GM23248 (cell line): Measurements from ENCODE around the gene EIF4G3. TPM values are rescaled to one million over a fixed set of nuclear protein-coding genes. Genes with fewer than 3 reads are reported as not detected.
A peak's percentile ranks its signal among the peaks of the same experiment; 100 is the strongest.

Experiments used
- DNase-seq: peaks from one replicate; pipeline ENCODE4 v3.0.0-alpha.2; 2015
- H2AFZ ChIP-seq: fragments of 200-600 bp; sonication (generic); 2 replicates; pipeline ENCODE4 v1.6.1; 2016; ENCODE audit warnings: antibody characterized with exemption
- H3F3A ChIP-seq: fragments of 200-600 bp; sonication (generic); 2 replicates; pipeline ENCODE4 v1.6.1; 2016; ENCODE audit warnings: mild to moderate bottlenecking, antibody characterized with exemption, mixed run types; ENCODE audit not compliant: insufficient read depth
- H3K27ac ChIP-seq: fragments of 200-600 bp; sonication (generic); 2 replicates; pipeline ENCODE4 v1.5.1; 2016; ENCODE audit warnings: mild to moderate bottlenecking
- H3K27me3 ChIP-seq: fragments of 200-600 bp; sonication (generic); replicated peaks from 2 replicates; pipeline ENCODE4 v1.6.1; 2016; ENCODE audit warnings: mild to moderate bottlenecking; ENCODE audit not compliant: insufficient read depth
- H3K36me3 ChIP-seq: fragments of 200-600 bp; sonication (generic); 2 replicates; pipeline ENCODE4 v1.6.1; 2016; ENCODE audit warnings: low read depth, mild to moderate bottlenecking
- H3K4me1 ChIP-seq: fragments of 200-600 bp; sonication (generic); 2 replicates; pipeline ENCODE4 v1.6.1; 2016; ENCODE audit warnings: mild to moderate bottlenecking; ENCODE audit not compliant: insufficient read depth
- H3K4me2 ChIP-seq: fragments of 200-600 bp; sonication (generic); one replicate; pipeline ENCODE4 v1.6.1; 2016; ENCODE audit warnings: mild to moderate bottlenecking; ENCODE audit not compliant: unreplicated experiment
- H3K4me3 ChIP-seq: fragments of 200-600 bp; sonication (generic); 2 replicates; pipeline ENCODE4 v1.5.1; 2016; ENCODE audit warnings: mild to moderate bottlenecking
- H3K79me2 ChIP-seq: fragments of 200-600 bp; sonication (generic); 2 replicates; pipeline ENCODE4 v1.6.1; 2016; ENCODE audit warnings: mild to moderate bottlenecking; ENCODE audit not compliant: insufficient read depth
- H3K9ac ChIP-seq: fragments of 200-600 bp; sonication (generic); 2 replicates; pipeline ENCODE4 v1.6.1; 2016; ENCODE audit warnings: mild to moderate bottlenecking
- H3K9me2 ChIP-seq: fragments of 200-600 bp; sonication (generic); 2 replicates; pipeline ENCODE4 v1.6.1; 2016; ENCODE audit warnings: mixed run types, mild to moderate bottlenecking, moderate library complexity; ENCODE audit not compliant: insufficient read depth
- H3K9me3 ChIP-seq: fragments of 200-600 bp; sonication (generic); one replicate; pipeline ENCODE4 v1.6.1; 2017; ENCODE audit warnings: low read depth
- H4K20me1 ChIP-seq: fragments of 200-600 bp; sonication (generic); 2 replicates; pipeline ENCODE4 v1.6.0; 2016; ENCODE audit not compliant: insufficient read depth
- EZH2 ChIP-seq: fragments of 200-600 bp; sonication (generic); IDR thresholded peaks from 2 replicates; pipeline ENCODE4 v1.6.1; 2018; ENCODE audit warnings: antibody characterized with exemption, mild to moderate bottlenecking; ENCODE audit not compliant: insufficient read depth, poor library complexity, severe bottlenecking
- EZH2phosphoT487 ChIP-seq: fragments of 200-600 bp; sonication (generic); IDR thresholded peaks from 2 replicates; pipeline ENCODE4 v1.6.1; 2018; ENCODE audit warnings: antibody characterized with exemption, moderate library complexity, mild to moderate bottlenecking, low read depth; ENCODE audit not compliant: insufficient read depth
- WGBS, 2 experiments: methylation state at CpG; one replicate each; pipeline ENCODE4 v1.1.6; 2015 to 2017; ENCODE audit warnings: low lambda C conversion rate in 2 of 2, low coverage in 1 of 2; ENCODE audit errors: missing lambda C conversion rate in 2 of 2; 5-methylcytosine and 5-hydroxymethylcytosine counted together
- in situ Hi-C: fragments of 300-500 bp; cut with MboI; formaldehyde crosslinking; loops from 2 replicates; pipeline ENCODE4 v1.15.0; 2020
- polyA plus RNA-seq: library from polyadenylated mRNA; unstranded; fragments of >200 nt; fragmentation: Nextera tagmentation; extraction: Ambion mirVana; gene quantifications from 2 replicates; pipeline ENCODE4 v1.2.1, GENCODE V29; 2016
- total RNA-seq: library from RNA; depleted of rRNA; stranded (reverse); fragments of >200 nt; shearing (Covaris generic); gene quantifications from 2 replicates; pipeline ENCODE4 v1.2.3, GENCODE V29; 2014

EIF4G3 gene
- total and polyA plus RNA-seq, 2 experiments from 2014 or later, result 24.0 to 43.1 TPM

DNA sequence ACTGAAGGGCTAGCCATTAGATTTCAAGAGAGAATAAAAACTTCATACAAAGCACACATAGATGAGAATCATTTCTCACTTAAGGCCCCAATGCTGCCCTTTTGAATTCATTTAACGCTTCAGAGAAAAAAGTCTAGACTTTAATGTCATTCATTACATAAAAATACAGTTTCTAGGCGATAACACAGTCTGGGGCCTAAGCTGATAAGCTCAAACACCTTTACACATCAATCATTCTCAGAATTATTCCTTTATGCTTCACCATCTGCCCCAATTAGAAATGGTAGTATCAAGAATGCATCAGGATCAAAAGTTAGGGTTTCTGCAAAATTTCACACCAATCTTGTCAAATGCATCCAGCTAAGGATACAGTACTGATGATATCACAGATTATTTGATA lies 289.5 kb downstream of the EIF4G3 start:
- Histone ChIP-seq H3K4me2 (no peak overlapping the region), H3K79me2 (no peaks in the 10 kb centered on the region), H3K4me3 (no peak overlapping the region), H3K9me3 (no peaks in the 10 kb centered on the region), H3F3A (peaks cover 16% of the 10 kb centered on the region; the same call in 1 of the 2 replicates), H3K36me3 (peaks cover 24% of the 10 kb centered on the region), H2AFZ (no peak overlapping the region), H3K27me3 (no peaks in the 10 kb centered on the region), H3K27ac (no peak overlapping the region), H4K20me1 (no peaks in the 10 kb centered on the region), H3K9me2 (no peaks in the 10 kb centered on the region), H3K9ac (no peak overlapping the region), H3K4me1 (peaks cover 7% of the 10 kb centered on the region; the same call in 1 of the 2 replicates)
- in situ Hi-C loops, result no loop called here
- WGBS, 2 experiments, result 98 to 99% methylated on average over 2 of the region's 2 CpGs
- TF ChIP-seq EZH2phosphoT487 (no peak), EZH2 (no peak)
- no peak for DNase-seq

DNA sequence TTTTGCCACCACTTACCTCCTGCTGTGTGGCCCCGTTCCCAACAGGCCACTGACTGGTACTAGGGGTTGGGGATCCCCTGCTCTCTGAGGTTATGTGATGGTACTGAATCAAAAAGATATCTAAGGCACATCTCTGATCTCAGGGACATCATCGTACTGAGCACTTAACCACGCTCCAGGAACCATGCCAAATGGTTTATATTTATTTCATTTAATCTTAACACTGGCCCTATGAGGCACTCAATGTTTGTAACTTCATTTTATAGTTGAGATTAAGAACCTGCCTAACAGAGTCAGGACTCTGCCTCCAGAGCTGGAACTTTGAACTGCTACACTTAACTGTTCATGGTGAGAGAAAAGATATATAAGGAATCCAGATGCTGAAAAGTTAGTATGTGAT lies 291.6 kb downstream of the EIF4G3 start:
- Histone ChIP-seq H3K27ac (no peak overlapping the region), H3K4me3 (no peak overlapping the region), H2AFZ (no peak overlapping the region), H3K79me2 (no peaks in the 10 kb centered on the region), H3K4me1 (peaks cover 7% of the 10 kb centered on the region; the same call in 1 of the 2 replicates), H3K9me3 (no peaks in the 10 kb centered on the region), H3K9ac (no peak overlapping the region), H3K36me3 (peaks cover 21% of the 10 kb centered on the region), H3K27me3 (no peaks in the 10 kb centered on the region), H3F3A (peaks cover 14% of the 10 kb centered on the region; the same call in 1 of the 2 replicates), H3K9me2 (no peaks in the 10 kb centered on the region), H3K4me2 (no peak overlapping the region), H4K20me1 (no peaks in the 10 kb centered on the region)
- no peak for TF ChIP-seq EZH2
- no peak for TF ChIP-seq EZH2phosphoT487
- peak; percentile 9 for DNase-seq
- in situ Hi-C loops, result no loop called here
- 93 to 95% methylated on average over 3 of the region's 3 CpGs for whole genome bisulfite sequencing, 2 experiments

DNA sequence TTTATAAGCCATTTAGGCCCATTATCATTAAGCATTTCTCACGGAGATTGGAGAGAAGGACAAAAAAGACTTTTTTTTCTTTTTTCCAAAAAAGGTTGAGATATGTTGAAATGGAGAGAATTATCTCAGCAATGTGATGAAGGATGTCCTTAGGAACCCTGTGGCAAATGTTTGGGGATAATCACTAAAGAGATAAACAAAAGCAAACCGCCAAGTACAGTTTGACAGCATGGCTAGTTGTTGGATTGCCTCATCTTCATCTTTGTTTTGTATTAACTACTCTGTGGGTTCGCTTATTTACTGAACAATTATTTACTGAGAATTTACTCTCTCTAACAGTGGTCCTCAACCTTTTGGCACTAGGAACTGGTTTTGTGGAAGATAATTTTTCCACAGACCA lies 292.2 kb downstream of the EIF4G3 start:
- no peak overlapping the region for H3K27ac ChIP-seq

DNA sequence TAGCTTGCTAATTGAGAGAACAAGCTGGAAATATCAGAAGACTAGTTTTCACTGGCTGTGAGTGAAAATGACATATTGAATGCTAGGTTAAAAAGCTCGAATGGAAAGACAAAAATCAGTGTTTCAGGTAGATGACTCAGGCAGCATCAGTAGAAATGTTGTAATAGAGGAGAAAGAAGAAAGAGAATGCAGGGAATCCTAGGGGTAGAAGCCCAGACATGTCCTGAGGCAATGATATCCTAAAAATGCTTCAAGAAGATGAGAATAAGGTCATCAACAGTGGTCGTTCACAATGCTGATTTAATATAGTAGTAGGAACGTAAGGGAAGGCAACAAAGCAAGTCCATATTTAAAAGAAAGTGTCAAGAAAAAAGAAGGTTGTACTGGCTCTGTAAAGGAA lies 292.9 kb downstream of the EIF4G3 start:
- no peak for TF ChIP-seq EZH2phosphoT487
- TF ChIP-seq EZH2, result no peak
- Histone ChIP-seq H3K9me3 (no peaks in the 10 kb centered on the region), H3K4me3 (no peak overlapping the region), H3K27ac (peak overlapping the region; percentile 25; the same call in 1 of the 2 replicates), H3K4me1 (peaks cover 7% of the 10 kb centered on the region; the same call in 1 of the 2 replicates), H3K9me2 (no peaks in the 10 kb centered on the region), H4K20me1 (no peaks in the 10 kb centered on the region), H3K36me3 (peaks cover 28% of the 10 kb centered on the region), H3K9ac (no peak overlapping the region), H3F3A (peaks cover 14% of the 10 kb centered on the region; the same call in 1 of the 2 replicates), H3K4me2 (no peak overlapping the region), H3K27me3 (no peaks in the 10 kb centered on the region), H2AFZ (no peak overlapping the region), H3K79me2 (no peaks in the 10 kb centered on the region)
- in situ Hi-C loops, result no loop called here
- WGBS, 2 experiments, result 90 to 95% methylated on average over 3 of the region's 3 CpGs
- peak; percentile 26 for DNase-seq

More for the DNA sequence above, 292.2 kb downstream of the EIF4G3 start:
- H3K79me2 ChIP-seq, result no peaks in the 10 kb centered on the region
- TF ChIP-seq EZH2, result no peak
- TF ChIP-seq EZH2phosphoT487, result no peak
- no peaks in the 10 kb centered on the region for H4K20me1 ChIP-seq
- in situ Hi-C loops, result no loop called here
- peaks cover 7% of the 10 kb centered on the region; the same call in 1 of the 2 replicates for H3K4me1 ChIP-seq
- DNase-seq, result no peak
- no peaks in the 10 kb centered on the region for H3K9me3 ChIP-seq
- peaks cover 14% of the 10 kb centered on the region; the same call in 1 of the 2 replicates for H3F3A ChIP-seq
- H3K36me3 ChIP-seq, result peaks cover 27% of the 10 kb centered on the region
- H3K4me3 ChIP-seq, result no peak overlapping the region
- no peaks in the 10 kb centered on the region for H3K27me3 ChIP-seq
- H3K9me2 ChIP-seq, result no peaks in the 10 kb centered on the region
- WGBS, 2 experiments, result 95 to 98% methylated on average over 3 of the region's 3 CpGs
- H3K4me2 ChIP-seq, result no peak overlapping the region
- H2AFZ ChIP-seq, result no peak overlapping the region
- H3K9ac ChIP-seq, result no peak overlapping the region
